ENCODE data around the gene FAM193A.
"Not testable (repeated sequence)": the region's sequence is repeated elsewhere in the genome, so short reads cannot be mapped to it uniquely, and the experiment has no call there.

FAM193A gene

GRCh38 chr4:2691313-2691712, 154.9 kb downstream of the FAM193A start:
- no peak for DNase-seq (ENCODE audit: low spot score)

- no peak for DNase-seq (ENCODE audit: low spot score)
These were observed 155.5 kb downstream of the FAM193A start for GRCh38 chr4:2691952-2692435.

- no peak for DNase-seq (ENCODE audit: low spot score)
These were observed 158.2 kb downstream of the FAM193A start for GRCh38 chr4:2694691-2695090.

- no peak for DNase-seq (ENCODE audit: low spot score)
These were observed 159.1 kb downstream of the FAM193A start for GRCh38 chr4:2695346-2696060.

DNA sequence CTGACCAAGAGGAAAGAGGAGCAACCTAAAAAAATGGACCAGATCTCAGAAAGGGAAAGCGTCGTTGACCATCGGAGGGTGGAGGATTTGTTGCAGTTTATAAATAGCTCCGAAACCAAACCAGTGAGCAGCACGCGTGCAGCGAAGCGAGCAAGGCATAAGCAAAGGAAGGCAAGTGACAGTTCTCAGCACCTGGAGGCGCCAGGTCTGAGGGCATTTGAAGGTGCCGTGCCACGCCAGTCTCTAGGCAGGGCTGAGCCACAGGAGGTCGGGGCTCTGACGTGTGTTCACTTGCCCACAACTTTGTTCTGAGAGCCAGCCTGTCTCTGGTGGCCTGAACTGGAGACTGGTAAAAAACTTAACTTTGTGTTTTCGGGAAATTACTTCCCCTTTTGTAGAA, 160.0 kb downstream of the FAM193A start:
- DNase-seq (ENCODE audit: low spot score): no peak

- no peak for DNase-seq (ENCODE audit: low spot score)
These were observed 161.6 kb downstream of the FAM193A start for GRCh38 chr4:2697995-2698414.

GRCh38 chr4:2698504-2698903, 162.1 kb downstream of the FAM193A start:
- DNase-seq (ENCODE audit: low spot score): no peak

DNA sequence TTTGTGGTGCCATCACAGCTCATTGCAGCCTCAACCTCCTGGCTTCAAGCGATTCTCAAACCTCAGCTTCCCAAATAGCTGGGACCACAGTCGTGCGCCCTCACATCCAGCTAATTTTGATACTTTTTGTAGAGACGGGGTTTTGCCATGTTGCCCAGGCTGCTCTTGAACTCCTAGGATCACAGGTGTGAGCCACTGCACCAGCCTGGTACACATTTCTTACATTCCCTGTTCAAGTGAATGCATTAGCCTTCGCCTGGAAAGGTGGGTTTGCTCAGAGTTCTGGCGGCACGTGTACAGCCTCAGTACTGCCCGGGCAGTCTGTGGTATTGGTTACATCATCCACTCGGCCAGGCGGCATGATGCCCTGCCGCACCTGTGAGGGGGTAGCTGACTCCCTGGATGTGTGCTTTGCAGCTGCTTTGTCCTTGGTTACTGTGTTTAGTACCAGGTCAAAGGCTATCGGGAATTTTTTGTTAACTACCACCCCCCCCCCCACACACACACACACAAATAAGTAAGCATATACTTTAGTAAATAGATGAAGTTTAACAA, 162.6 kb downstream of the FAM193A start:
- DNase-seq (ENCODE audit: low spot score): no peak

GRCh38 chr4:2699534-2699933, 163.1 kb downstream of the FAM193A start:
- DNase-seq (ENCODE audit: low spot score): no peak

DNA sequence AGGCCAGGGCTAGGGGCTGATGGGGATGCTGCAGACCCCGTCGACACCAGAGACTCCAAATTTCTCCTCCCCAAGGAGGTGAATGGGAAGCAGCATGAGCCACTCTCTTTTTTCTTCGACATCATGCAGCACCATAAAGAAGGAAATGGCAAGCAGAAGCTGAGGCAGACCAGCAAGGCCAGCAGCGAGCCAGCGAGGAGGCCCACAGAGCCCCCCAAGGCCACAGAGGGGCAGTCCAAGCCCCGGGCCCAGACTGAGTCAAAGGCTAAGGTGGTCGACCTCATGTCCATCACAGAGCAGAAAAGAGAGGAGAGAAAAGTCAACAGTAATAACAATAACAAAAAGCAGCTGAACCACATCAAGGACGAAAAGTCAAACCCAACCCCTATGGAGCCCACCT, 163.6 kb downstream of the FAM193A start:
- DNase-seq (ENCODE audit: low spot score): no peak

DNA sequence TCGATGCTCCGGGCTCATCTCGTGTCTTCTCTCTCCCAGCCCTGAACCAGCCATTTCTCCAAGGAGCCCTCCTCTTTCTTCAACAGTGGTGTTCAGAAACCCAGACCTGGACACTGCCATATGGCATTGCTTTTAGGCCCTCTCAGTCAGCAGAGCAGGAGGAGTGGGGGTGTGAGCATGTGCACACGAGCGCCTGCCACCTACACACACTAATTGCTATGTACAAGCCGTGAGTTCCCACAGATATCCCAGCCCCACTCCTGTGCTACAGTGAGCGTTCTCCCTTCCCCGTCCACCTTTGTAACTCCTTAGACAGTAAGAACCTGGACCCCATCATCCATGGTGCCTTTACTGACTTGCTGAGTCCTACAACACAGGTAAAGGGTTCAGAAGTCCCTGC, 165.9 kb downstream of the FAM193A start:
- DNase-seq (ENCODE audit: low spot score): no peak

- DNase-seq (ENCODE audit: low spot score): no peak
These were observed 166.3 kb downstream of the FAM193A start for GRCh38 chr4:2702770-2703169.

GRCh38 chr4:2712261-2712842, 175.9 kb downstream of the FAM193A start:
- DNase-seq (ENCODE audit: low spot score): no peak

DNA sequence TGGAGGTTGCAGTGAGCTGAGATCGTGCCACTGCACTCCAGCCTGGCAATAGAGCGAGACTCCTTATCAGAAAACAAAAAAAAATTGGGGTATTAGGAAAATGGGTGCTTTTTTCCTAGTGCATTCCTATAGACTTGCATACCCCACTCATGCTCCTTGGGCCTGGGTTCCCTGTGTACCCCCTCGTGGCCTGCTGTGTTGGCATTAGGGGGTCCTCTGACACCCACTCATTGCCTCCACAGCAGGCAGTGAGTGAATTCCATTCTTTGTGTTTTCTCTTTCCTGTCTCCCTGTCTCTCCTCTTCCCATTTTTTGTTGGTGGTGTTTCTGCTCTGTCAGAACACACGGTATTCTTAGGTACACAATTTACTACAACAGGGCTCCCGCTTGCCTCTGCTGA, 176.9 kb downstream of the FAM193A start:
- no peak for DNase-seq (ENCODE audit: low spot score)

DNA sequence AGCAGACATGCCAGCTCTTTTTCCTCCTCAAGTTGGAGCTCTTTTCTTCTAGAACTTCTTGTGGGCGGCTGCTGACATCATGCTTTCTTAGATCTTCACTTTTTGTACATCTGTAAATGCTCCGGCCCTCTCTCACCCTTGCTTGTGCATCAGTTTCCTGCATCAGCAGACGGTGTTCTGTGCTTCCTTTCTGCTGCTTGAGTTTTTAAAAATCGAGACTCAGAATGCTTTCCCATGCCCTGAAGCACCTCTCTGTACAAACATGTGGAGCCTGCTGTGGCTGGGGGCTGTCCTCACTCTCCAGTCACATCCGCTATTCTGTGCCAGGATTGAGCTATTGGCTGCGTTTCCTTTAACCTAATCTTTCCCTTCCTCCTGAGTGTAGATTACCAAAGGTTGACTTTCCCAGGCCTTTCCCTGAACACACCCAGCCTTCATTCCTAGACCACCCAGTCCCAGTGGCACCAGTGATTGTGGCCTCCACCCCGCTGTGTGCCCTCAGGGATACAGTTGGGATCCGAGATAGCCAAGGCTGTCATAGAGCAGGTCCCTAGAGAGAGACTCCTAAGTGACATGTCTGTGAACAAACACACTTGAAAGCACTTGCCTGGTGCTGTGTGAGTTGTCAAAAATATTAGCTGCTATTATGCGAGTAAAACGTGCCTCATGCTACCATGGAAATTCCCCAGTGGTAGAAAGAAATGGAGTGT, 177.8 kb downstream of the FAM193A start:
- no peak for DNase-seq (ENCODE audit: low spot score)

DNA sequence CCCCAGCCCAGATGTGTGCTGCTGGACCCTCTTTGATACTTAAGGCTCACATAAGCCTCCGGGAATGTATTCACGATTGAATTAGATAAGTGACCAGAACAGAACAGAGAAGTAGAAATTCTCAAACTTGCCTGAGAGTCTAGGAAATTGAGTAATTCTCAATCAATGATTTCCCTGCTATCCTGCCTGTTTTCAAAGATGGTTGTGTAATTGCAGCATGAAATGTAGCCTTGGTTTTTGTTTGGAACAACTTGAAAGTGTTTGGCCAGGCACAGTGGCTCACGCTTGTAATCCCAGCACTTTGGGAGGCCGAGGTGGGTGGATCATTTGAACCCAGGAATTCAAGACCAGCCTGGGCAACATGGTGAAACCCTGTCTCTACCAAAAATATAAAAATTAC, 178.5 kb downstream of the FAM193A start:
- no peak for DNase-seq (ENCODE audit: low spot score)

GRCh38 chr4:2715426-2715825, 179.0 kb downstream of the FAM193A start:
- DNase-seq (ENCODE audit: low spot score): no peak

DNA sequence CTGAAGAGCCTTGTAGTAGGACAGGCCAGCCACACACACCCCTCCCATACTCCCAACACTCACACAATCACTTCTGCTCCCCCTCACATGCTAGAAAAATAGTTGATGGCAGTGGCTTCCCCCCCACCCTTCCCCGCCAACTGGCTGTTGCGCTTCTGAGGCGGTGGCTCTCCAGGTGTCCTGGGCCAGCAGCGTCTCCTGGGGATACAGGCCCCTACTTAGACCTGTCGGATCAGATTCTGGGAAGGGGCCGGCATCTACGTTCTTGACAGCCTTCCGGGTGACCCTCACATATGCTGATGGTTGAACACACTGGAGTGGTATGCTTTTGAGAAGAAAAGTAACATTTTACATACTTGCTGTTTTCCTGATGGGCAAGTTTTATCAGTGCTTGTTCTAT, 179.8 kb downstream of the FAM193A start:
- DNase-seq (ENCODE audit: low spot score): no peak

DNA sequence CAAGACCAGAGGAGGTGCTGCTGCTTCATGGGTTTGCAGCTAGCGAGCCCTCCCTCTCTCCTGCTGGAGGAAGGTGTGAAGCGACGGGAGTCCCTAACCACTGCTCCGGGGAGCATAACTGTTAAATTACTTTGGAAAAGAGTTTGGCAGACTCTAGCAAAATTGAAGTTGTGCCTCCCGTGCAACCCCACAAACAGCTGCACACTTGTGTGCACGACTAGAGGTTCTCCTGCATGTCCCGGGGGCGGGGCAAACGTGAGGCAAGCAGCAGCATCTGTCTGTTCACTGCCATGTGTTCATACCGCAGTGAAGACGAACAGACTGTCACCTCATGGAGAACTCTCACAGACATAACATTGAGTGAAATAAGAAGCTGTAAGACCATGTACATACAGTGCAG, 185.1 kb downstream of the FAM193A start:
- no peak for DNase-seq (ENCODE audit: low spot score)

DNA sequence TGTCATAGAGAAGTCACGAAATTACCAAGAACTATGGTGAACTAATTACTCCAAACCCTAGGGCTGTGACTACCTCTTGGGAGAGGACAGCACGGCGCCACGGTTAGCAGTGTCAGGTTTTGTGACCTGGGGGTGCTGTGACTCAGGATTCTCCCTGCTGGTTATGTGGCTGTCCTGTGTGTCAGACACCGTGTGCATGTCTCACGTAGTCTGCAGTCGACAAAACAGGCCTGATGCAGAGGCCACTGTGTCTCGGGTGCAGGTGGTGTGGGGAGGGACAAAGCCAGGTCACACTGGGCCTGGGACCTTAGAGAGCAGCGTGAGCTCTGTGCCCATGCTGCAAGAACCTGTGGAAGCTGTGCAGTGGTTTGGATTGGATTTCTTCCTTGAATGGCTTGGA, 185.6 kb downstream of the FAM193A start:
- DNase-seq (ENCODE audit: low spot score): no peak

- DNase-seq (ENCODE audit: low spot score): no peak
These were observed 187.3 kb downstream of the FAM193A start for GRCh38 chr4:2723751-2724150.

DNA sequence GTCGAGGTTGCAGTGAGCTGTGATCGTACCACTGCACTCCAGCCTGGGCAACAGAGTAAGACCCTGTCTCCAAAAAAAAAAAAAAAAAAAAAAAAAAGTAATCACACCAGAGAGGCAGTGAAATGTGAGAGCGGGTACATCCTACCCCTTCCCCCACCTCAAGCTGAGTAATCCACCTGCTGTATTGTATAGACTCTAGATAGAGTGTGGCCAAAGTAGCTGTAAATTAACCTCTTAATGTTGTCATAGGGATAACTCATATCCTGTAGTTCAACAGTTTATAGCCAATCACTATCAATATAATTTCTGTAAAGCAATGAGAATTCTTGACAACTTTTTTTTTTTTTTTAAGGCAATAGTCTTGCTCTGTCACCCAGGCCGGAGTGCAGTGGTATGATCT, 188.9 kb downstream of the FAM193A start:
- peak; percentile 0 for DNase-seq (ENCODE audit: low spot score)

GRCh38 chr4:2726881-2727280, 190.4 kb downstream of the FAM193A start:
- DNase-seq (ENCODE audit: low spot score): not testable (repeated sequence)

Data from left forelimb (tissue), 1 donor.